Esophagus squamous epithelium (tissue), 5 donors: ENCODE results near the gene AMH. TPM values are rescaled to one million over a fixed set of nuclear protein-coding genes. Genes with fewer than 3 reads are reported as not detected.

Source experiments
- DNase-seq: peaks from one replicate; lab custom pipeline; 2025; lab: John Stamatoyannopoulos, UW
- H3K27ac ChIP-seq, 4 donors: fragments of 200-600 bp; sonication (generic); one replicate each; pipeline ENCODE4 v1.5.1; 2016 to 2019; ENCODE audit warnings: mild to moderate bottlenecking in 1 of 4
- H3K27me3 ChIP-seq, 4 donors: fragments of 200-600 bp; sonication (generic); 1 replicate in 3 of 4; 2 replicates in 1 of 4; pipeline versions ENCODE4 v1.5.1 to v1.6.0; 2017 to 2021; ENCODE audit warnings: antibody characterized with exemption in 1 of 4
- H3K36me3 ChIP-seq, 3 donors: fragments of 200-600 bp; sonication (generic); one replicate each; pipeline ENCODE4 v1.5.1; 2016 to 2019
- H3K4me1 ChIP-seq, 3 donors: fragments of 200-600 bp; sonication (generic); one replicate each; pipeline ENCODE4 v1.5.1; 2017 to 2019
- H3K4me3 ChIP-seq, 4 donors: fragments of 200-600 bp; sonication (generic); 1 replicate in 3 of 4; 2 replicates in 1 of 4; pipeline ENCODE4 v1.5.1; 2016 to 2019; ENCODE audit warnings: mild to moderate bottlenecking in 2 of 4, moderate library complexity in 1 of 4
- H3K9me3 ChIP-seq, 3 donors: fragments of 200-600 bp; sonication (generic); one replicate each; pipeline ENCODE4 v1.5.1; 2016 to 2019
- CTCF ChIP-seq, 6 experiments: fragments of 450-650 bp in 4 of 6; fragments of 200-600 bp in 2 of 6; sonication (generic) in 2 of 6; IDR thresholded peaks; one replicate each; pipeline ENCODE4 v1.5.1; 2016 to 2019; ENCODE audit warnings: antibody characterized with exemption in 6 of 6, mild to moderate bottlenecking in 4 of 6, moderate library complexity in 4 of 6
- POLR2A ChIP-seq, 4 donors: fragments of 450-650 bp; IDR thresholded peaks; one replicate each; pipeline ENCODE4 v1.6.1; 2017; ENCODE audit warnings: antibody characterized with exemption in 4 of 4, mild to moderate bottlenecking in 4 of 4, moderate library complexity in 3 of 4
- WGBS, 2 donors: methylation state at CpG; one replicate each; pipeline ENCODE4 v1.1.5; 2018; 5-methylcytosine and 5-hydroxymethylcytosine counted together
- intact Hi-C: fragments of 100-400 bp; cut with DNase I; formaldehyde crosslinking; loops from one replicate; pipeline ENCODE4 v1.15.0; 2022
- total RNA-seq, 4 donors: library from RNA; depleted of rRNA; stranded (reverse); fragments of >200 nt; gene quantifications; one replicate each; pipeline ENCODE4 v1.1.0, GENCODE V29; 2016
- donor health status: DM: yes; HTN: yes; CAD: no.

AMH gene
- total RNA-seq, 4 donors from 2014 or later: 0.76 to 1.1 (median 0.88) TPM; not detected in 1

DNA sequence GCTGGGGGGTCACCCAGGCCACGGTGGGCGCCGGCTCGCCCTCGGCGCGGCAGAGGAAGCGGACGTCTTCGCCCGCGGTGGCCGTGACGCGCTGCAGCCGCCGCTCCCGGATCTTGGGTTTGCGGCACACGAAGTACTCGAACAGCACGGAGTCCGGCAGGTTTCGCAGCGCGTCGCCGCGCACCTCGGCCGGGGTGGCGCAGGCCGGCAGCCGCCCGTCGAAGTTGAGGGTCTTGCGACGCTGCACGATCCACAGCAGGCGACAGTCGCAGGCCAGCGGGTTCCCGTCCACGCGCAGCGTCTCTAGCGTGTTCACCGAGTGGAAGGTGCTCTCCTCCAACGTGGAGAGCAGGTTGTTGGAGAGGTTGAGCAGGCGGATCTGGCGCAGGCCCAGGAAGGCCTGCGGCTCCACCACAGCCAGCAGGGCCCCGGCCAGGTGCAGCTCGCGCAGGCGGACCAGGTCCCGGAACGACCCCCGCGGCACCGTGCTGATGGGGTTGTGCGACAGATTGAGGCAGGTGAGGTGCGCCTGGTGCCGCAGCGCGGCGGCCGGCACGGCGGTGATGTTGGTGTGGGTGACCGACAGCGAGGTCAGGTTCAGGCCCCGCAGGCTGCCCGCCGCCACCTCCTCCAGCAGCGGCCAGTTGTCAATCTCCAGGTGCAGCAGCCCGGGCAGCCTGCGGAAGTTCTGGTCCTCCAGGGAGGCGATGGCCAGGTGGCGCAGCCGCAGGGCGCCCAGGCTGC lies 41.5 kb downstream of the AMH start:
- TF ChIP-seq CTCF (IDR thresholded peaks at IDR 0.05) (no peak), POLR2A (IDR thresholded peaks at IDR 0.05) (no peak)
- 4% methylated on average over 9 to 11 of the region's 82 CpGs for WGBS, 2 donors
- Histone ChIP-seq H3K4me3 (peak overlapping the region; percentile 13 to 65 (median 42)), H3K36me3 (no peaks in the 10 kb centered on the region), H3K27me3 (peaks cover 21 to 100% (median 26%) of the 10 kb centered on the region in 4 donors), H3K4me1 (peaks cover 19 to 55% (median 28%) of the 10 kb centered on the region in 3 donors), H3K9me3 (no peaks in the 10 kb centered on the region), H3K27ac (peak overlapping the region in 3 of 4 donors; percentile 8 to 76 (median 72))
- intact Hi-C loops: no loop called here
- DNase-seq: no peak

DNA sequence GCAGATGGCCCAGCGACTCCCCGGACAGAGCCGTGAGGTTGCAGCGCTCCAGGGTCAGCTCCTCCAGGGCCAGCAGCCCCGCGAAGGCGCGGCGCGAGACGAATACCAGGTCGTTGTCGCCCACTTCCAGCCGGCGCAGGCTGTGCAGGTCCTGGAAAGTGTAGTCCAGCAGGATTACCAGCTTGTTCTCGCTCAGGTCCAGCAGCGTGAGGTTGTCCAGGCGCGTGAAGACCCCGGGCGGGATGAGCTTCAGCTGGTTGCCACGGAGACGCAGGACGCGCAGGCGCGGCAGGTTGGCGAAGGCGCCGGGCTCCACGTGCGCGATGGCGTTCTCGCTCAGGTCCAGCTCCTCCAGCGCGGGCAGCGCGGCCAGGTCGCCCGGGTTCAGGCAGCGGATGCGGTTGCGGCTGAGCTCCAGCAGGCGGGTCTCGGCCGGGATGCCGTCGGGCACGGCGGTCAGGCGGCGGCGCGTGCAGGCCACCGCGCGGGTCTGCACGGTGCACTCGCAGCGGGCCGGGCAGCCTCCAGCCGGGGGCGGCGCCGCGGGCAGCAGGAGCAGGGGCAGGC lies 42.1 kb downstream of the AMH start:
- Histone ChIP-seq H3K9me3 (no peaks in the 10 kb centered on the region), H3K4me1 (peaks cover 19 to 57% (median 28%) of the 10 kb centered on the region in 3 donors), H3K4me3 (peak overlapping the region in 3 of 4 donors; percentile 34 to 65 (median 51)), H3K27me3 (peaks cover 21 to 100% (median 26%) of the 10 kb centered on the region in 4 donors), H3K27ac (no peak overlapping the region), H3K36me3 (no peaks in the 10 kb centered on the region)
- TF ChIP-seq CTCF (IDR thresholded peaks at IDR 0.05) (peak in 1 of 6 experiments; percentile 13), POLR2A (IDR thresholded peaks at IDR 0.05) (no peak)
- 16% methylated on average over 16 of the region's 67 CpGs; no CpG with 5 or more reads in 1 of the 2 donors for WGBS, 2 donors
- intact Hi-C loops: no loop called here
- DNase-seq: no peak

- Histone ChIP-seq H3K4me3 (peak overlapping the region in 2 of 4 donors; percentile 15 to 44), H3K27me3 (peaks cover 14 to 68% (median 17%) of the 10 kb centered on the region in 4 donors), H3K36me3 (no peaks in the 10 kb centered on the region), H3K9me3 (no peaks in the 10 kb centered on the region), H3K4me1 (peaks cover 14 to 44% (median 25%) of the 10 kb centered on the region in 3 donors), H3K27ac (peak overlapping the region in 3 of 4 donors; percentile 28 to 44 (median 42))
- DNase-seq: no peak
- TF ChIP-seq POLR2A (IDR thresholded peaks at IDR 0.05): no peak
- no peak for TF ChIP-seq CTCF (IDR thresholded peaks at IDR 0.05)
- intact Hi-C loops: no loop called here
- 25 to 34% methylated on average over 14 to 16 of the region's 26 CpGs for WGBS, 2 donors
Measured at GRCh38 chr19:2294687-2295335, 45.7 kb downstream of the AMH start.

DNA sequence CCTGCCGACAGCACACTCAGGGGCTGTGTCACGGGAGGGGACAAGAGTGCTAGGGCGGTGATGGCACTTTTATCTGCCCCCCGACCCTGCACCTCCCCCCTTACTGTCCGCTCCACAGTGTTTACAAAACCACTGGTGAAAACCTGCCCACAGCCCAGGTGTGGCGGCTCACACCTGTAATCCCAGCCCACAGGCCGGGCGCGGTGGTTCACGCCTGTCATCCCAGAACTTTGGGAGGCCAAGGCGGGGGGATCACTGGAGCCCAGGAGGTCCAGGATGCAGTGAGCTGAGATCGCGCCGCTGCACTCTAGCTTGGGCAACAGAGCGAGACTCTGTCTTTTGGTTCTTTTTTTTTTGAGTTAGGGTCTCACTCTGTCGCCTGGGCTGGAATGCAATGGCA lies 47.0 kb downstream of the AMH start:
- Histone ChIP-seq H3K4me1 (peaks cover 2 to 30% (median 12%) of the 10 kb centered on the region in 3 donors), H3K36me3 (no peaks in the 10 kb centered on the region), H3K27me3 (peaks cover 4 to 65% (median 7%) of the 10 kb centered on the region in 4 donors), H3K4me3 (no peak overlapping the region), H3K9me3 (no peaks in the 10 kb centered on the region), H3K27ac (no peak overlapping the region)
- DNase-seq: no peak
- TF ChIP-seq CTCF (IDR thresholded peaks at IDR 0.05) (no peak), POLR2A (IDR thresholded peaks at IDR 0.05) (no peak)
- WGBS, 2 donors: 88 to 97% methylated on average over 9 to 13 of the region's 16 CpGs
- intact Hi-C loops: no loop called here
